Lower lobe of right lung (tissue), 2 donors: ENCODE data around the gene EMP3. TPM values are rescaled to one million over a fixed set of nuclear protein-coding genes. Genes with fewer than 3 reads are reported as not detected.

ENCODE experiments used
- ATAC-seq, 2 donors: fragments of 200-7000 bp; cut with Tn5 transposase; one replicate each; pipeline ENCODE4 v1.9.1; 2020 to 2022; ENCODE audit warnings: mild to moderate bottlenecking in 2 of 2, moderate library complexity in 2 of 2
- DNase-seq: peaks from one replicate; pipeline ENCODE4 v3.0.0-alpha.2; 2020
- H3K27ac ChIP-seq: fragments of 200-600 bp; one replicate; pipeline ENCODE4 v1.8.0; 2022
- H3K27me3 ChIP-seq: fragments of 200-600 bp; one replicate; pipeline ENCODE4 v1.8.0; 2022; ENCODE audit warnings: low read depth
- H3K36me3 ChIP-seq: fragments of 200-600 bp; one replicate; pipeline ENCODE4 v1.8.0; 2022; ENCODE audit warnings: mild to moderate bottlenecking
- H3K4me1 ChIP-seq: fragments of 200-600 bp; one replicate; pipeline ENCODE4 v1.8.0; 2022
- H3K4me3 ChIP-seq: fragments of 200-600 bp; one replicate; pipeline ENCODE4 v1.8.0; 2022; ENCODE audit warnings: mild to moderate bottlenecking
- H3K9me3 ChIP-seq: fragments of 200-600 bp; one replicate; pipeline ENCODE4 v1.8.0; 2022
- intact Hi-C: fragments of 100-400 bp; cut with DNase I; formaldehyde crosslinking; loops from one replicate; pipeline ENCODE4 v1.11.0; 2022
- total RNA-seq: library from RNA; stranded (reverse); fragmentation: NEBNext Ultra II Directional; extraction: Animal tissue kit (Norgen Biotek cat#: 25700); gene quantifications from one replicate; pipeline ENCODE4 v1.2.1, GENCODE V29; 2021
- TF ChIP-seq, protein P1 (sequence below): fragments of 200-600 bp; IDR thresholded peaks from one replicate; pipeline ENCODE4 v1.8.0; 2022; ENCODE audit warnings: antibody characterized with exemption, mild to moderate bottlenecking
- donor health status: DM: no; HTN: yes; CAD: no; lungs with severe emphysema.

The EMP3 gene
- total RNA-seq, 1 donor from 2014 or later, result 123 TPM

DNA sequence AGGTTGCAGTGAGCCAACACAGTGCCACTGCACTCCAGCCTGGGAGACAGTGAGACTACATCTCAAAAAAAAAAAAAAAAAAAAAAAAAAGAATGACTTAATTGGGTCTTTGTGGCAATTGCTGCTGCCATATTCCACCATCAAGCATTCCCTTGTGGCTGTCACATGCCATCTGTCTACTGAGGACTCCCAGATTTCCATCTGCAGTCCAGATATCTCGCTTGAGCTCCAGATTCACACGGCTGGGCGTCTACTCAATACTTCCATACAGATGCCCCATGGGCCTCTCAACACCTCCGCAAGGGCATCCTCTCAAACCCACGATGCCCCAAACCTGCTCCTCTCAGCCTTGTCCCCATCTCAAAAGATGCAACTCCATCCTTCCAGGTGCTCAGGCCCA, 25.5 kb downstream of the EMP3 start:
- Histone ChIP-seq H3K27ac (no peak overlapping the region), H3K4me3 (no peak overlapping the region), H3K4me1 (no peaks in the 10 kb centered on the region), H3K27me3 (no peaks in the 10 kb centered on the region), H3K36me3 (no peaks in the 10 kb centered on the region), H3K9me3 (no peaks in the 10 kb centered on the region)
- intact Hi-C loops, result no loop called here
- DNase-seq (no peak), ATAC-seq (no peak)
- TF ChIP-seq, protein P1, sequence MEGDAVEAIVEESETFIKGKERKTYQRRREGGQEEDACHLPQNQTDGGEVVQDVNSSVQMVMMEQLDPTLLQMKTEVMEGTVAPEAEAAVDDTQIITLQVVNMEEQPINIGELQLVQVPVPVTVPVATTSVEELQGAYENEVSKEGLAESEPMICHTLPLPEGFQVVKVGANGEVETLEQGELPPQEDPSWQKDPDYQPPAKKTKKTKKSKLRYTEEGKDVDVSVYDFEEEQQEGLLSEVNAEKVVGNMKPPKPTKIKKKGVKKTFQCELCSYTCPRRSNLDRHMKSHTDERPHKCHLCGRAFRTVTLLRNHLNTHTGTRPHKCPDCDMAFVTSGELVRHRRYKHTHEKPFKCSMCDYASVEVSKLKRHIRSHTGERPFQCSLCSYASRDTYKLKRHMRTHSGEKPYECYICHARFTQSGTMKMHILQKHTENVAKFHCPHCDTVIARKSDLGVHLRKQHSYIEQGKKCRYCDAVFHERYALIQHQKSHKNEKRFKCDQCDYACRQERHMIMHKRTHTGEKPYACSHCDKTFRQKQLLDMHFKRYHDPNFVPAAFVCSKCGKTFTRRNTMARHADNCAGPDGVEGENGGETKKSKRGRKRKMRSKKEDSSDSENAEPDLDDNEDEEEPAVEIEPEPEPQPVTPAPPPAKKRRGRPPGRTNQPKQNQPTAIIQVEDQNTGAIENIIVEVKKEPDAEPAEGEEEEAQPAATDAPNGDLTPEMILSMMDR, result no peak

DNA sequence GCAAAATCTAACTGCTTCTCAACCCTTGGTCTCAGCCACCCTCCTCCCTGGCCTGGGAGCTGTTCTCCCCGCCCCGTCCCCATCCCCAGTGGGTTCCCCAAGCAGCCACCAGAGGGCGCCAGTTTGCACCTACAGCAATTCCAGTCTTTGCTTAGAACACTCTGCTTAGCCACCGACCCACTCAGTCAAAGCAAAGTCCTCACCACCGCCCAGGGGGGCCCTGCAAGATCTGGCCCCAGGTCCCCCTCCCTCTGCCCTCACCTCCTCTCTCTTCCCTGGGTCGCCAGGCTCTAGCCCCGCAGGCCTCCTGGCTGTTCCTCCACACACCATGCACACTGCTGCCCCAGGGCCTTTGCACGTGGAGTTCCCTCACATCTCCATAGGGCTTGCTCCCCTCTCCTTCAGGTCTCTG, 26.0 kb downstream of the EMP3 start:
- TF ChIP-seq, protein P1, result peak; percentile 86
- intact Hi-C loops, result no loop called here
- no peaks in the 10 kb centered on the region for H3K9me3 ChIP-seq
- no peaks in the 10 kb centered on the region for H3K4me1 ChIP-seq
- peak; percentile 84 for DNase-seq
- ATAC-seq, result peak; percentile 87
- no peak overlapping the region for H3K4me3 ChIP-seq
- H3K27me3 ChIP-seq, result no peaks in the 10 kb centered on the region
- no peaks in the 10 kb centered on the region for H3K36me3 ChIP-seq
- H3K27ac ChIP-seq, result no peak overlapping the region

DNA sequence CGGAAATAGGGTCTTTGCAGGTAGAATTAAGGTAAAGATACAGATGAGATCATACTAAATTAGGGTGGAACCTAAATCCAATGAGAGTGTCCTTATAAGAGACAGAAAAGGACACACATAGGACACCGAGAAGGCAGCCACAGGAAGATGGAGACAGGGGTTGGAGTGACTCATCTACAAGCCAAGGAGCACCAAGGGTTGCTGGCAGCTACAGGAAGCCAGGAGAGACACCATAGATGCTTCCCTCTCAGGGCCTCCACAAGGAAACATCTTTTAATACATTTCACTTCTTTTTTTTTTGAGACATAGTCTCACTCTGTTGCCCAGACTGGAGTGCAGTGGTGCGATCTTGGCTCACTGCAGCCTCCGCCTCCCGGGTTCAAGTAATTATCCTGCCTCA, 28.3 kb downstream of the EMP3 start:
- intact Hi-C loops, result no loop called here
- ATAC-seq (no peak), DNase-seq (no peak)
- TF ChIP-seq, protein P1, result no peak
- H3K27me3 ChIP-seq, result no peaks in the 10 kb centered on the region
- no peak overlapping the region for H3K27ac ChIP-seq
- H3K4me3 ChIP-seq, result no peak overlapping the region
- no peaks in the 10 kb centered on the region for H3K36me3 ChIP-seq
- no peaks in the 10 kb centered on the region for H3K9me3 ChIP-seq
- no peaks in the 10 kb centered on the region for H3K4me1 ChIP-seq

DNA sequence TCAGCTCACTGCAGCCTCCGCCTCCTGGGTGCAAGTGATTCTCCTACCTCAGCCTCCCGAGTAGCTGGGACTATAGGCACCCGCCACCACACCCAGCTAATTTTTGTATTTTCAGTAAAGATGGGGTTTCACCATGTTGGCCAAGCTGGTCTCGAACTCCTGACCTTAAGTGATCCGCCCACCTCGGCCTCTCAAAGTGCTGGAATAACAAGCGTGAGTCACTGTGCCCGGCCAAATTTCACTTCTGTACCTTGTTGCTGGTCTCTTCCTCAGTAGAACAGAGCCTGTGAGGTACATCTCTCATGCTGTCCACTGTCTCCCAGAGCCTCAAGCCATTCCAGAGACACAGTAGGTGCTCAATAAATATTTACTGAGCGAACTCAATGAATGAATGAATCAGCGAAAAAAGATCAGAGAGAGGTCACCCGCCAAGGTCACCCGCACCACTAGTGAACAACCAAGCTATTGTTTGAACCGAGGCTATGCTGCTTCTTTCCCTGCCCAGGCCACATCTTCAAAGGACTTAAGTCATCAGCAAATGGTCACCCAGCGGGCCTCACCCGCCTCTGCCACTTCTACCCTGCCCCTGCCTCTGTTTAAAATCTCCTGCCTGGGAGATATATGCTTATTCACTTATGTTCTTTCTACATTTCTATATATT, 29.1 kb downstream of the EMP3 start:
- intact Hi-C loops, result no loop called here
- TF ChIP-seq, protein P1, result no peak
- DNase-seq (no peak), ATAC-seq (no peak)
- H3K4me1 ChIP-seq, result no peaks in the 10 kb centered on the region
- H3K4me3 ChIP-seq, result no peak overlapping the region
- H3K27me3 ChIP-seq, result no peaks in the 10 kb centered on the region
- H3K36me3 ChIP-seq, result no peaks in the 10 kb centered on the region
- H3K27ac ChIP-seq, result no peak overlapping the region
- H3K9me3 ChIP-seq, result no peaks in the 10 kb centered on the region

DNA sequence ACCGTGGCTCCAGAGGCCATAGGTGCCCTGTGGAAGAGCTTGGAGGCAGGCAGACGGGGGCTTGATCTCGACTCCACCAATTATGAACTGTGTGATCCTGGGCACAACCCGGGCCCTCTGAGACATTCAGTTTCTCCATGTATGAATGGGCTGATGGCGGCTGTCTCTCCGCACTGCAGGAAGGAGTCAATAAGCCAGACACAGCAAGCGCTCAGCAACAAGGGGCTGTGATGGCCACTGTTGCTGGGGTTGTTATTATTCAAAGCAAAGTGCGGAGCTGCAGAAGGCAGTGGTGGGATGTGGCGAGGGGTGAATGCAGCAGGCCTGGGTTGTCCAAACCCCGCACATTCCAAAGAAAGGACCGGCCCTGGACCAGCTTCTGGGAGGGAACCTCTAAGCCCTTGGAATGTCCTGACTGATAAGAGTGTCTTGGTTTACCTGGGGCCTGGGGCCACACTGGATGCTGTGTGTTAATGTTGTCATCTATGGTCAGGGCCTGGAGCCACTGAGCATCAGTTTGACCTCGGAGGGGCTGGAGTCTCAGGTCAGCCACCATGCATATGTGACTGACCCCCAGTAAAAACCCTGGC, 30.1 kb downstream of the EMP3 start:
- Histone ChIP-seq H3K9me3 (no peaks in the 10 kb centered on the region), H3K27me3 (no peaks in the 10 kb centered on the region), H3K4me1 (no peaks in the 10 kb centered on the region), H3K27ac (no peak overlapping the region), H3K36me3 (no peaks in the 10 kb centered on the region), H3K4me3 (no peak overlapping the region)
- intact Hi-C loops, result no loop called here
- ATAC-seq (no peak), DNase-seq (no peak)
- TF ChIP-seq, protein P1, result no peak
